Measurements from ENCODE around the gene SLK.

GRCh38 chr10:104040382-104040781, 73.4 kb downstream of the SLK start:
- TF ChIP-seq CTCF (IDR thresholded peaks at IDR 0.05) (no peak), POLR2A (IDR thresholded peaks at IDR 0.05) (no peak)

Measured in upper lobe of left lung (tissue), 4 donors.